Stimulated activated CD4-positive, alpha-beta T cell treated with anti-CD3 and anti-CD28 coated beads, Interleukin-15, amount 100 ng/mL, for 48 hours (primary cell): ENCODE data around the gene ERC2.

Experiments
- DNase-seq, 2 donors: peaks; one replicate each; pipeline ENCODE4 v3.0.0-alpha.2; 2020; ENCODE audit warnings: low read depth in 2 of 2

ERC2 gene

DNA sequence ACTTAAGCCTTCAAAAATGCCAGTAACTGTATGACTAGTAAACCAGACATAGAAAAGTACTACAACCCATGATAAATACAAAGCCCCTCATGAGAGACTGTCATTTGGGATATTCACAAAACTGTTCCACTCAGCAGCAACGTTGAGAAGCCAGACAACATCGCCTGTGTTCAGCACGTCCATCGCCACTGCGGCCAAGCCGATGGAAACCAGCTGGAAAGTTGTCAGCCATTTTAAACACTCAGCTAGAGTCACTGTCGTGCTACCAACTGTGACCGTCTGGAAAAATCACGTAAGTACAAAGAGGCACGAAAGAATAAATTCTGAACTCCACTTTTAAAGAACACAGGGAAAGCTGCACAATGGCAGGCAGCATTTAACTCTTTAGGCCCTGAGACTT lies 640.5 kb downstream of the ERC2 start:
- DNase-seq, result no peak

GRCh38 chr3:55826731-55827496 lies 641.4 kb downstream of the ERC2 start:
- DNase-seq, result no peak

GRCh38 chr3:55826097-55826496 lies 642.2 kb downstream of the ERC2 start:
- DNase-seq, result no peak

- no peak for DNase-seq
Measured at GRCh38 chr3:55824406-55824805, 643.9 kb downstream of the ERC2 start.

GRCh38 chr3:55823829-55824228 lies 644.4 kb downstream of the ERC2 start:
- DNase-seq, result no peak

DNA sequence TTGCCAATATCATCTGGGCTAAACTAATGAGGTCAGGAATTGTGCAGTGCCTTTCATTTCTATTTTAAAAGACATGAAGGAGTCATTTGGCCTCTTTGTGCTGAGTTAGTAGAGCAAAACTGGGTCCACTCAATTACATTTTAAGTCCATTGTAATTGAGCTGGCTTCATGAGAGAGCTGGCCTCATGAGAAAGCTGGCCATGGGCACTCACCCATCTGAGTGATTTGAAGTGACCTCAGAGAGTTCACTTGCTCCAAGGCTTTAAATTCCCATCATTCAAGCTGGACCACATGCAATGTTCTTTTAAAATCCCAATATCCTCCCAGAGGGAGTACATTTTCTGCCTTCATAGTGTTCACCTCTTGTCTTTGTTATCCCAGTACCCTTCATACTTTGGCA lies 645.3 kb downstream of the ERC2 start:
- no peak for DNase-seq

DNA sequence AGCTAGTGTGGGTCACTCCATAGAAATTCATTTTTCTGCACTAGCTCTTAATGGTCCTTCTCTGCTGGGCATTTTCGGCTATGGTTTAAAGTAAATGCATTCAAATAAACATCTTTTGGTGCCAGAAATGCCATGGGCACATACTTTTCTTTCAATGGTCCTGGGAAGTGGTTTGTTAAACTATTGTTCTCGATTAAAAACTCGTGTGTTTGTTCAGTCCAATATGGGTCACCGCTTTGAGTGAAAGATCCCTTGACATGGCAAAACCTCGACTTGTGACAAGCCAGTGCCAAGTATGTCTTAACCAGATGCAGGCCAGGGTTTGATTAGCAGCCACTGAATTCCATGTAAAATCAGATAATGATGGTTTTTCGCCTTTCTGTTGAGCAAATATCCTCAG lies 649.3 kb downstream of the ERC2 start:
- no peak for DNase-seq

GRCh38 chr3:55818485-55818884 lies 649.8 kb downstream of the ERC2 start:
- no peak for DNase-seq

DNA sequence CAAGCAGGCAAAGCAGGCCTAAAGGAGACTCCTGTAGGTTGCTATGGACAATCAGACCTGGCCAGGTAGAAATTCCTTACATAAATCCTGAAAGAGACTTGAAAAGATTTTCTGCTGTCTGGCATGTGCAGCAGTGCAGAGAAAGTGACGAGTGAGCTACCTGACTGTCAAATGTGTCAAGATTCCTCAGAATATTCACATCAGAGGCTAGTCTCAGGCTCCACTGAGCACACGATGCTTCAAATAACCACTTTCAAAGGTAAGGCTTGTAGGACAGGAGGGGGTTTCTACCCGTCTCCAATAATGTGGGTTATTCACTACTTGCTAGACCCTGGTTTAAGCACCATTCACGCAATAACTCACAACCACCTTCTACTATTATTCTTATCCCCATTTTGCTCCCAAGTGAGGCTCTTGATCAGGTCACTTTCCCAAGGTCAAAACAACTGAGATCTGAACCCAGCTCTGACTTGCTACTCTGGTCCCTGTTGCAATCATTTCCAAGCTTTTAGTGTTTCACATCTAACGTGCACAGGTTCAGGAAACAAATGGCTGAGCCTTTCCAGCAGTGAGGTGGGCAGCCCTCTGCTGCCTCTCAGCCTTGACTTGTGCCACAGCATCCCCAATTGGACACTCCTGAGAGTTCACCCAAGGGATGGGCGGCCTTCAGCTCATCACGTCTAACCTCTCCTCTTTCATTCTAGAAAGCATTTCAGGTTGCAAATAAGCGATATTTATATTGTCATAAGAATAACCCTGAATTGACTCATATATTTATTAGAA lies 651.3 kb downstream of the ERC2 start:
- DNase-seq, result no peak

DNA sequence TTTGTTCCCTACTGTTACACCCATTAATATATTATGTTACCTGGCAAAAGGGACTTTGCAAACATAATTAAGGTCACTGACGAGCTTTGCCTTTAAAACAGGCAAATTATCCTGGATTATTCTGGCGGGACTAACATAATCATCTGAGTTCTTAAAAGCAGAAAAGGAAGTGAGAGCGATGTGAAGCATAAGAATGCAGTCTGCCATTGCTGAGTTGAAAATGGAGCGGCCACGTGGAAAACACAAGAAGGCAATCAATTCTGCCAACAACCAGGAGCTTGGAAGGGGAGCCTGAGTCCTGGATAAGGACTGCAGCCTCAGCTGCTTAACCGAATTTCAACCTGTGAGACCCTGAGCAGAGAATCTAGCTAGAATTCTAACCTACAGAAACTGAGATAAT lies 653.0 kb downstream of the ERC2 start:
- DNase-seq, result no peak

- no peak for DNase-seq
Measured at GRCh38 chr3:55813268-55814097, 654.8 kb downstream of the ERC2 start.

DNA sequence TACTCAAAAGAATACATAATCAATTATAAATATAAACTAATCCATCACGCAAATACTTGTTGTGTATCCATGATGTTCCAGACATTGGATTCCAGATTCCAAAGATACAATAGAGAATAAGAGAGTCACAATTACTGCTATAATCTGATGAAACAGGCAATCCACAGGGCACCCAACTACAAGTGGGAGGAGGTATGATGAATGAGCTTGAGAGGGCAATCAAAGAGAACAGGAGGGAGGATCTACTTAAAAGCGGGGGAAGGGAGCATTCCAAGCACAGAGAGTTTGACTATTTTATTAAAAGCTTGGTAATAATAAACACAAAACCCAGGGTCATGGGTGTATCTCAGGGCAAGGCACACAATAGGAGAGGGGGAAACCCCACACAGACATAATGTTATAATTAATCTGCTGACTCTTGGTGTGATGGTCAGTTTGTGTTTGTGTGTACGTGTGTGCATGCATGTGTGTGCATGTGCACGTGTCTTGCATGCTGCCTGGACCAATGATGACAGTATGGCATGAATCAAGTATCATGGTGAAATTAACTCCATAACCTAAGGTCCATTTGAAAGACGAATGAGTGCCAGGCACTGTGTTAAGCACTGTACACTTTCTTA lies 655.8 kb downstream of the ERC2 start:
- DNase-seq, result no peak

DNA sequence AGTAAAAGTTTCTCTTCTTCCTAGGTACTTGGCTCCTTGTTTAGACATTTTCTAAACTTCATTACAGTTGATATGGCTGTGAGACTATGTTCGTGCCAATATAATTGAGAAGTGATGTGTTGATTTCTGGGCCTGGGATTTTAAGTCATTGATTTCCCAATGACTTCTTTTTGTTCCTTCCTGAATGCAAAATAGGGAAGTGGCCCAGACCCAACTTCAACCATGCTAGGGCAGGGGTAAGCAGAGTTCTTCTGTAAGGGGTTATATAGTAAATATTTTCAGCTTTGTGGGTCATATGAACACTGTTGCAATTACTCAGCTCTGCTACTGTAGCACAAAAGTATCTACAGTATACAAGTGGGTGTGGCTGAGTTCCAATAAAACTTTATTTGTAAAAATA lies 661.1 kb downstream of the ERC2 start:
- no peak for DNase-seq

DNA sequence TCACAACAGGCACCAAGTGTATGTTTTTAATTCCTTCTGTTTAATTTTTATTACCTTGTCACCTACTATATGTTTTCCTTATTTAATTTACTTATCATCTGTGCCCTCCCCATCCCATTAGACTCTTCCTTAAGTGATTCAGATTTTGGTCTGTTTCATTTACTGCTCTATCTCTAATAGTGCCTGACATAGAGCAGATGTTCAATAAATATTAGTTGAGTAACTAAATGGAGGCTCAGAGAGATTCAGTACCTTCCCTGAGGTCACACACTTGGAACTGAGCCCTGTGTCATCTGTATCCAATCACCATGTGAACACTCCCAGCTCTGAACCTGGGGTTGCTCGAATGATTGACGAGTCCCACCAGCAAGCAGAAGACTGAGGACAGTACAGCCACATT lies 663.1 kb downstream of the ERC2 start:
- no peak for DNase-seq

DNA sequence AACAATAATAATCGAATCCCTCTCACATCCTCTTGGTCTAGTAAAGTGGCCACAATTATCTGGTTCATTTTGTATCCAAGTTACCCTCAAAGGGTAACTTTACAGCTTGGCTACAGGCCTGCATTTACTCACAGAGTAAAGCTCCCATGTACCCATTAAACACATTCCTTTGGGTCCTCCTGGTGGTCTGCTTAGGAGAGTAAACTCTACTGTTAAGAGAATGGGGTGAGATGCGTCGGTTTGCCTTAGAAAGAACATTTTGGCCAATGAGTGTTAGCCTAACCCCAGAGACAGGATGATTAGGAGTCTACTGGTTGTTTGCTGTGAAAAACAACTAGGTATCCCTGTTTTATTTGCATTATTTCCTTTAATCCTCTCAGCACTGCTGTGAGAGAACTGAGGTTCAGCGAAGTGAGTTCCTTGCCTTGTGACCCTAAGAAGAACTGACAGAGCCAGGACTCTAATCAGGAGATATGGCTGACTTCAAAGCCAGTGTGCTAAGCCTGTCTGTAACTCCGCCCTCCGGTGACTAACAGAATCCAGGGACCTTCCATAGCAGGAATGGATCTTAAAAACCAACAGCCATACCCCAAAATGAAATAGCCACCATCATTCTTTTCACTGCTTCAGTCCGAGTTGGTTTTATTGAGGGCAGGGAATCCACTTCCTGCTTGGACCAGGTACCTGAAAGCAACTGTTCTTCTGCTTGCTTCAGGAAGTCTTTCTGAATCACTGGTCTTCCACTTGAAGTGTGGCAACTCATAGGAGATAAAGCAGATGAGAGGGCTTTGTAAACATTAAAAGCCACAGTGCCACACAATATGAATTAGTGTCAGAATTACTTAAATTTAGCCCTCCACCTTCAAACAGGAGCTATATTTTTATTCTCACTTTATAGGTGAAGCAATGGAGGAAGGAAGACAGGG lies 663.8 kb downstream of the ERC2 start:
- DNase-seq, result no peak

GRCh38 chr3:55802816-55803215 lies 665.5 kb downstream of the ERC2 start:
- DNase-seq, result no peak

GRCh38 chr3:55801676-55802075 lies 666.6 kb downstream of the ERC2 start:
- DNase-seq, result no peak

GRCh38 chr3:55801068-55801467 lies 667.2 kb downstream of the ERC2 start:
- no peak for DNase-seq

DNA sequence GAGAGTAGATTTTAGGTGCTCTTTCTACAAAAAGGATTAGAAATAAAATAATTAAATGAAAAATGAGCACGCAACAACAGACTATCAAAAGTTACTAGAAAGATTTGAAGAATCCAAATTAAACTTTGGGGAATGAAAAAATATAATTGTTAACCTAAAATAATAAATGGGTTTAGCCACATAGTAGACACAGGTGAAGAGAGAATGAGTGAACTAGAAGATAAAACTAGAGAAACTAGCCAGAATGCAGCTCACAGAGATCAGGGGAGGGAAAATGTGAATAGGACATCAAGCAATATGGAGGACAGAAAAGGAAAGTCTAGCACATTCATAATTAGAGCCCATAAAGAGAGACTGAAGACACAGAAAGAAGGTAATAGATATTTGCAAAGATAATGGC lies 670.5 kb downstream of the ERC2 start:
- no peak for DNase-seq

GRCh38 chr3:55797084-55797483 lies 671.2 kb downstream of the ERC2 start:
- no peak for DNase-seq

DNA sequence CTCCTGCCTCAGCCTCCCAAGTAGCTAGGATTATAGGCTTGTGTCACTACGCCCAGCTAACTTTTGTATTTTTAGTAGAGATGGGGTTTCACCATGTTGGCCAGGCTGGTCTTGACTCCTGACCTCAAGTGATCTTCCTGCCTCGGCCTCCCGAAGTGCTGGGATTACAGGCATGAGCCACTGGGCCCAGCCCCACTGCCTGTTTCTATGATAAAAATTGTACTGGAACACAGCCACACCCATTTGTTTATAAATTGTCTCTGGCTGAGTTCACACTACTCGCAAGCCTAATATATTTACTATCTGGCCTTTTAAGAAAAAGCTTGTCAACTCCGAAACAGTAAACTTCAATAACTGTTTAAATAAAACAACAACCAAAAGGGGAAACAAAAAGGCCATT lies 671.7 kb downstream of the ERC2 start:
- no peak for DNase-seq
